ENCODE results near the gene SOX9. TPM values are rescaled to one million over a fixed set of nuclear protein-coding genes. Genes with fewer than 3 reads are reported as not detected.
"Not testable (repeated sequence)": the region's sequence is repeated elsewhere in the genome, so short reads cannot be mapped to it uniquely, and the experiment has no call there.

Gene SOX9
- total RNA-seq, 1 donor from 2014 or later = 6.3 TPM

- H3K36me3 ChIP-seq (ENCODE audit: control insufficient read depth in 3 of 3, insufficient read depth in 3 of 3, low read length in 3 of 3) = no peaks in the 10 kb centered on the region
- H3K27me3 ChIP-seq (ENCODE audit: control insufficient read depth in 3 of 3, insufficient read depth in 3 of 3, low read length in 3 of 3) = peaks cover 0 to 7% (median 0%) of the 10 kb centered on the region in 3 donors
- no peak overlapping the region for H3K9ac ChIP-seq (ENCODE audit: low read depth in 1 of 3, low read length in 3 of 3)
- no peak overlapping the region for H3K27ac ChIP-seq (ENCODE audit: low read depth, low read length)
- H3K4me3 ChIP-seq (ENCODE audit: low read length in 3 of 3) = no peak overlapping the region
- no peaks in the 10 kb centered on the region for H3K9me3 ChIP-seq (ENCODE audit: control insufficient read depth in 3 of 3, low read length in 3 of 3)
- H3K4me1 ChIP-seq (ENCODE audit: control insufficient read depth in 3 of 3, insufficient read depth in 3 of 3, low read length in 3 of 3) = peaks cover 0 to 4% (median 0%) of the 10 kb centered on the region in 3 donors
Measured at GRCh38 chr17:72110231-72110941, 10.4 kb upstream of the SOX9 start.

- Histone ChIP-seq H3K36me3 (ENCODE audit: control insufficient read depth in 3 of 3, insufficient read depth in 3 of 3, low read length in 3 of 3) (no peaks in the 10 kb centered on the region), H3K4me3 (ENCODE audit: low read length in 3 of 3) (no peak overlapping the region), H3K9ac (ENCODE audit: low read depth in 1 of 3, low read length in 3 of 3) (no peak overlapping the region)
Measured at GRCh38 chr17:72110942-72111318, 9.9 kb upstream of the SOX9 start.

GRCh38 chr17:72111336-72111923 is 9.4 kb upstream of the SOX9 start:
- H3K36me3 ChIP-seq (ENCODE audit: control insufficient read depth in 3 of 3, insufficient read depth in 3 of 3, low read length in 3 of 3) = no peaks in the 10 kb centered on the region
- H3K27ac ChIP-seq (ENCODE audit: low read depth, low read length) = no peak overlapping the region
- H3K4me1 ChIP-seq (ENCODE audit: control insufficient read depth in 3 of 3, insufficient read depth in 3 of 3, low read length in 3 of 3) = peaks cover 0 to 7% (median 0%) of the 10 kb centered on the region in 3 donors
- H3K27me3 ChIP-seq (ENCODE audit: control insufficient read depth in 3 of 3, insufficient read depth in 3 of 3, low read length in 3 of 3) = peaks cover 5 to 7% (median 5%) of the 10 kb centered on the region in 3 donors
- no peak overlapping the region for H3K4me3 ChIP-seq (ENCODE audit: low read length in 3 of 3)
- H3K9ac ChIP-seq (ENCODE audit: low read depth in 1 of 3, low read length in 3 of 3) = no peak overlapping the region
- no peaks in the 10 kb centered on the region for H3K9me3 ChIP-seq (ENCODE audit: control insufficient read depth in 3 of 3, low read length in 3 of 3)

More at GRCh38 chr17:72110942-72111318, 9.9 kb upstream of the SOX9 start:
- no peaks in the 10 kb centered on the region for H3K9me3 ChIP-seq (ENCODE audit: control insufficient read depth in 3 of 3, low read length in 3 of 3)
- H3K27me3 ChIP-seq (ENCODE audit: control insufficient read depth in 3 of 3, insufficient read depth in 3 of 3, low read length in 3 of 3) = peaks cover under 1 to 7% (median 1%) of the 10 kb centered on the region in 3 donors
- no peak overlapping the region for H3K27ac ChIP-seq (ENCODE audit: low read depth, low read length)
- H3K4me1 ChIP-seq (ENCODE audit: control insufficient read depth in 3 of 3, insufficient read depth in 3 of 3, low read length in 3 of 3) = peaks cover 0 to 4% (median 0%) of the 10 kb centered on the region in 3 donors

GRCh38 chr17:72111926-72112325 is 8.9 kb upstream of the SOX9 start:
- not testable (repeated sequence) for H3K4me3 ChIP-seq (ENCODE audit: low read length in 3 of 3); H3K36me3 ChIP-seq (ENCODE audit: control insufficient read depth in 3 of 3, insufficient read depth in 3 of 3, low read length in 3 of 3); H3K27ac ChIP-seq (ENCODE audit: low read depth, low read length); H3K9ac ChIP-seq (ENCODE audit: low read depth in 1 of 3, low read length in 3 of 3); H3K4me1 ChIP-seq (ENCODE audit: control insufficient read depth in 3 of 3, insufficient read depth in 3 of 3, low read length in 3 of 3); H3K9me3 ChIP-seq (ENCODE audit: control insufficient read depth in 3 of 3, low read length in 3 of 3)
- peaks cover 5 to 10% (median 6%) of the 10 kb centered on the region in 3 donors for H3K27me3 ChIP-seq (ENCODE audit: control insufficient read depth in 3 of 3, insufficient read depth in 3 of 3, low read length in 3 of 3)

GRCh38 chr17:72113751-72114150 is 7.1 kb upstream of the SOX9 start:
- H3K9me3 ChIP-seq (ENCODE audit: control insufficient read depth in 3 of 3, low read length in 3 of 3) = no peaks in the 10 kb centered on the region
- peaks cover 17 to 22% (median 20%) of the 10 kb centered on the region in 3 donors for H3K27me3 ChIP-seq (ENCODE audit: control insufficient read depth in 3 of 3, insufficient read depth in 3 of 3, low read length in 3 of 3)
- H3K4me1 ChIP-seq (ENCODE audit: control insufficient read depth in 3 of 3, insufficient read depth in 3 of 3, low read length in 3 of 3) = peaks cover 16 to 19% (median 16%) of the 10 kb centered on the region in 3 donors
- H3K9ac ChIP-seq (ENCODE audit: low read depth in 1 of 3, low read length in 3 of 3) = no peak overlapping the region
- no peaks in the 10 kb centered on the region for H3K36me3 ChIP-seq (ENCODE audit: control insufficient read depth in 3 of 3, insufficient read depth in 3 of 3, low read length in 3 of 3)
- H3K27ac ChIP-seq (ENCODE audit: low read depth, low read length) = no peak overlapping the region
- no peak overlapping the region for H3K4me3 ChIP-seq (ENCODE audit: low read length in 3 of 3)

GRCh38 chr17:72115781-72116525 is 4.9 kb upstream of the SOX9 start:
- H3K4me1 ChIP-seq (ENCODE audit: control insufficient read depth in 3 of 3, insufficient read depth in 3 of 3, low read length in 3 of 3) = peaks cover 20 to 27% (median 23%) of the 10 kb centered on the region in 3 donors
- H3K27ac ChIP-seq (ENCODE audit: low read depth, low read length) = no peak overlapping the region
- H3K36me3 ChIP-seq (ENCODE audit: control insufficient read depth in 3 of 3, insufficient read depth in 3 of 3, low read length in 3 of 3) = no peaks in the 10 kb centered on the region
- H3K27me3 ChIP-seq (ENCODE audit: control insufficient read depth in 3 of 3, insufficient read depth in 3 of 3, low read length in 3 of 3) = peaks cover 23 to 26% (median 24%) of the 10 kb centered on the region in 3 donors
- H3K4me3 ChIP-seq (ENCODE audit: low read length in 3 of 3) = no peak overlapping the region
- no peaks in the 10 kb centered on the region for H3K9me3 ChIP-seq (ENCODE audit: control insufficient read depth in 3 of 3, low read length in 3 of 3)
- no peak overlapping the region for H3K9ac ChIP-seq (ENCODE audit: low read depth in 1 of 3, low read length in 3 of 3)

GRCh38 chr17:72116661-72117521 is 3.9 kb upstream of the SOX9 start:
- H3K27me3 ChIP-seq (ENCODE audit: control insufficient read depth in 3 of 3, insufficient read depth in 3 of 3, low read length in 3 of 3) = peaks cover 23 to 27% (median 26%) of the 10 kb centered on the region in 3 donors
- peak overlapping the region in 1 of 3 donors; percentile 75 for H3K9ac ChIP-seq (ENCODE audit: low read depth in 1 of 3, low read length in 3 of 3)
- peak overlapping the region; percentile 44 to 72 (median 66) for H3K4me3 ChIP-seq (ENCODE audit: low read length in 3 of 3)
- H3K36me3 ChIP-seq (ENCODE audit: control insufficient read depth in 3 of 3, insufficient read depth in 3 of 3, low read length in 3 of 3) = no peaks in the 10 kb centered on the region
- no peak overlapping the region for H3K27ac ChIP-seq (ENCODE audit: low read depth, low read length)
- H3K4me1 ChIP-seq (ENCODE audit: control insufficient read depth in 3 of 3, insufficient read depth in 3 of 3, low read length in 3 of 3) = peaks cover 23 to 28% (median 28%) of the 10 kb centered on the region in 3 donors
- no peaks in the 10 kb centered on the region for H3K9me3 ChIP-seq (ENCODE audit: control insufficient read depth in 3 of 3, low read length in 3 of 3)

GRCh38 chr17:72117535-72118334 is 3.1 kb upstream of the SOX9 start:
- Histone ChIP-seq H3K27ac (ENCODE audit: low read depth, low read length) (no peak overlapping the region), H3K36me3 (ENCODE audit: control insufficient read depth in 3 of 3, insufficient read depth in 3 of 3, low read length in 3 of 3) (peaks cover 0 to 2% (median 0%) of the 10 kb centered on the region in 3 donors), H3K27me3 (ENCODE audit: control insufficient read depth in 3 of 3, insufficient read depth in 3 of 3, low read length in 3 of 3) (peaks cover 23 to 27% (median 26%) of the 10 kb centered on the region in 3 donors), H3K4me3 (ENCODE audit: low read length in 3 of 3) (peak overlapping the region; percentile 63 to 72 (median 66)), H3K9ac (ENCODE audit: low read depth in 1 of 3, low read length in 3 of 3) (peak overlapping the region in 2 of 3 donors; percentile 43 to 75), H3K9me3 (ENCODE audit: control insufficient read depth in 3 of 3, low read length in 3 of 3) (no peaks in the 10 kb centered on the region), H3K4me1 (ENCODE audit: control insufficient read depth in 3 of 3, insufficient read depth in 3 of 3, low read length in 3 of 3) (peaks cover 28 to 33% (median 31%) of the 10 kb centered on the region in 3 donors)
